ENCODE data around the gene LIN7C. TPM values are rescaled to one million over a fixed set of nuclear protein-coding genes. Genes with fewer than 3 reads are reported as not detected.
A peak's percentile ranks its signal among the peaks of the same experiment; 100 is the strongest.

LIN7C gene
- total RNA-seq, 1 donor from 2014 or later: 23.6 TPM

GRCh38 chr11:27471589-27472397, 34.8 kb downstream of the LIN7C start:
- no peak for DNase-seq (ENCODE audit: extremely low read depth, low read depth, low spot score)

- no peak for DNase-seq (ENCODE audit: extremely low read depth, low read depth, low spot score)
These were observed 35.6 kb downstream of the LIN7C start for GRCh38 chr11:27470826-27471588.

- DNase-seq (ENCODE audit: extremely low read depth, low read depth, low spot score): no peak
These were observed 36.4 kb downstream of the LIN7C start for GRCh38 chr11:27470166-27470565.

- no peak for DNase-seq (ENCODE audit: extremely low read depth, low read depth, low spot score)
These were observed 37.4 kb downstream of the LIN7C start for GRCh38 chr11:27468995-27469695.

GRCh38 chr11:27468209-27468994, 38.2 kb downstream of the LIN7C start:
- peak; percentile 85 for DNase-seq (ENCODE audit: extremely low read depth, low read depth, low spot score)

- no peak for DNase-seq (ENCODE audit: extremely low read depth, low read depth, low spot score)
These were observed 39.2 kb downstream of the LIN7C start for GRCh38 chr11:27467181-27467913.

- no peak for DNase-seq (ENCODE audit: extremely low read depth, low read depth, low spot score)
These were observed 40.2 kb downstream of the LIN7C start for GRCh38 chr11:27466363-27466762.

- no peak for DNase-seq (ENCODE audit: extremely low read depth, low read depth, low spot score)
These were observed 40.9 kb downstream of the LIN7C start for GRCh38 chr11:27465629-27466028.

GRCh38 chr11:27464909-27465308, 41.7 kb downstream of the LIN7C start:
- no peak for DNase-seq (ENCODE audit: extremely low read depth, low read depth, low spot score)

GRCh38 chr11:27464289-27464696, 42.3 kb downstream of the LIN7C start:
- no peak for DNase-seq (ENCODE audit: extremely low read depth, low read depth, low spot score)

- DNase-seq (ENCODE audit: extremely low read depth, low read depth, low spot score): no peak
These were observed 44.0 kb downstream of the LIN7C start for GRCh38 chr11:27462543-27462942.

- no peak for DNase-seq (ENCODE audit: extremely low read depth, low read depth, low spot score)
These were observed 46.2 kb downstream of the LIN7C start for GRCh38 chr11:27460158-27460978.

- no peak for DNase-seq (ENCODE audit: extremely low read depth, low read depth, low spot score)
These were observed 47.4 kb downstream of the LIN7C start for GRCh38 chr11:27459191-27459590.

- no peak for DNase-seq (ENCODE audit: extremely low read depth, low read depth, low spot score)
These were observed 48.4 kb downstream of the LIN7C start for GRCh38 chr11:27458182-27458581.

- no peak for DNase-seq (ENCODE audit: extremely low read depth, low read depth, low spot score)
These were observed 49.7 kb downstream of the LIN7C start for GRCh38 chr11:27456795-27457329.

- no peak for DNase-seq (ENCODE audit: extremely low read depth, low read depth, low spot score)
These were observed 50.3 kb downstream of the LIN7C start for GRCh38 chr11:27456140-27456794.

GRCh38 chr11:27455667-27456066, 50.9 kb downstream of the LIN7C start:
- DNase-seq (ENCODE audit: extremely low read depth, low read depth, low spot score): no peak

GRCh38 chr11:27453701-27454100, 52.9 kb downstream of the LIN7C start:
- DNase-seq (ENCODE audit: extremely low read depth, low read depth, low spot score): no peak

Measured in glomerular endothelial cell (primary cell).